HepG2 (cell line): ENCODE data around the gene AANAT. TPM values are rescaled to one million over a fixed set of nuclear protein-coding genes. Genes with fewer than 3 reads are reported as not detected.

ENCODE experiments used
- ATAC-seq: fragments of 200-7000 bp; cut with Tn5 transposase; 3 replicates; pipeline ENCODE4 v1.9.1; 2020; ENCODE audit warnings: mild to moderate bottlenecking, moderate library complexity
- BruUV-seq: library from RNA; stranded (reverse); fragments of 400-500 nt; replicated peaks from 2 replicates; lab custom pipeline; 2021; lab: Mats Ljungman, UMichigan
- CTCF ChIA-PET: fragments of 300-600 bp; formaldehyde crosslinking; extraction: SDS; loops from one replicate; lab custom pipeline; 2021; ENCODE audit warnings: low total read pairs, inconsistent platforms, low intra/inter-chr PET ratio; lab: Yijun Ruan, JAX
- POLR2A ChIA-PET: fragments of 350-600 bp; sonication (Branson Sonifier 250); formaldehyde crosslinking; loops from one replicate; lab custom pipeline; 2020; ENCODE audit warnings: antibody characterized with exemption, inconsistent platforms; lab: Yijun Ruan, JAX
- DNase-seq: peaks from one replicate; pipeline ENCODE4 v3.0.0-alpha.2; 2015; ENCODE audit warnings: low spot score
- FAIRE-seq: peaks from 3 replicates; lab custom pipeline; 2011; peaks lifted over from hg19 to GRCh38; lab: Jason Lieb, UNC
- H2AFZ ChIP-seq: one replicate; pipeline ENCODE4 v1.6.1; 2011; ENCODE audit warnings: low read length, inconsistent platforms
- H3K27ac ChIP-seq: fragments of 300-600 bp; 3 replicates; pipeline ENCODE4 v1.8.0; 2011; ENCODE audit warnings: mixed run types, mild to moderate bottlenecking, mixed read lengths, low read length, inconsistent platforms; ENCODE audit not compliant: insufficient read depth; ENCODE audit errors: extremely low read length
- H3K27me3 ChIP-seq, 2 experiments: fragments of 200-600 bp in 1 of 2; 2 replicates in 1 of 2; 3 replicates in 1 of 2; pipeline versions ENCODE4 v1.6.0 to v1.8.0; 2011; ENCODE audit warnings: low read length in 2 of 2, mild to moderate bottlenecking in 2 of 2, moderate library complexity in 2 of 2, inconsistent platforms in 1 of 2; ENCODE audit not compliant: insufficient read depth in 2 of 2, control insufficient read depth in 1 of 2
- H3K36me3 ChIP-seq, 2 experiments: fragments of 200-600 bp in 1 of 2; replicated peaks in 1 of 2; 2 replicates in 1 of 2; 3 replicates in 1 of 2; pipeline versions ENCODE4 v1.5.1 to v1.8.0; 2011; ENCODE audit warnings: low read length in 2 of 2, inconsistent platforms in 1 of 2; ENCODE audit not compliant: insufficient read depth in 2 of 2, control insufficient read depth in 1 of 2
- H3K4me1 ChIP-seq: 2 replicates; pipeline ENCODE4 v1.5.1; 2012; ENCODE audit warnings: low read length, inconsistent platforms; ENCODE audit not compliant: insufficient read depth
- H3K4me2 ChIP-seq: 2 replicates; pipeline ENCODE4 v1.6.0; 2011; ENCODE audit warnings: low read depth, low read length, inconsistent platforms
- H3K4me3 ChIP-seq, 3 experiments: fragments of 200-600 bp in 1 of 3; sonication (generic), shearing (Covaris generic) in 1 of 3; replicated peaks in 1 of 3; 2 replicates each; pipeline ENCODE4 v1.5.1; 2011 to 2016; ENCODE audit warnings: low read length in 3 of 3, inconsistent platforms in 2 of 3, low read depth in 2 of 3, mild to moderate bottlenecking in 2 of 3, control low read depth in 1 of 3, mixed read lengths in 1 of 3; ENCODE audit not compliant: insufficient read depth in 1 of 3
- H3K79me2 ChIP-seq: one replicate; pipeline ENCODE4 v1.6.1; 2011; ENCODE audit warnings: low read length, inconsistent platforms; ENCODE audit not compliant: insufficient read depth
- H3K9ac ChIP-seq: 2 replicates; pipeline ENCODE4 v1.6.0; 2011; ENCODE audit warnings: mild to moderate bottlenecking, low read depth, low read length, inconsistent platforms; ENCODE audit not compliant: insufficient read depth
- H3K9me3 ChIP-seq: 2 replicates; pipeline ENCODE4 v1.5.1; 2012; ENCODE audit warnings: mild to moderate bottlenecking, low read length
- H4K20me1 ChIP-seq: 2 replicates; pipeline ENCODE4 v1.6.0; 2011; ENCODE audit warnings: inconsistent platforms, mild to moderate bottlenecking, low read length, moderate library complexity; ENCODE audit not compliant: insufficient read depth
- PCBP2 ChIP-seq: fragments of 200-400 bp; formaldehyde crosslinking; optimal IDR thresholded peaks from 2 replicates; pipeline ENCODE3; 2018; ENCODE audit warnings: low read length, low read depth; ENCODE audit not compliant: poor library complexity, severe bottlenecking
- TEAD3 ChIP-seq: optimal IDR thresholded peaks from 2 replicates; pipeline ENCODE3; 2016; ENCODE audit warnings: borderline replicate concordance
- ZNF274 ChIP-seq: sonication (generic); formaldehyde crosslinking; IDR thresholded peaks from 2 replicates; pipeline ENCODE4 v1.5.1; 2020; ENCODE audit warnings: mild to moderate bottlenecking, missing genetic modification reagents
- WGBS: methylation state at CpG from one replicate; pipeline ENCODE4 v1.1.6; 2017; ENCODE audit warnings: low lambda C conversion rate; 5-methylcytosine and 5-hydroxymethylcytosine counted together
- in situ Hi-C: cut with HindIII; loops from 2 replicates; pipeline ENCODE4 v1.10.0; 2017; ENCODE audit warnings: low pct_unique_long_range_greater_than_20kb; ENCODE audit not compliant: extremely low pct_ligation_motif_present
- intact Hi-C: fragments of 100-400 bp; cut with micrococcal nuclease; formaldehyde crosslinking; loops from one replicate; pipeline ENCODE4 v1.10.0; 2022; ENCODE audit not compliant: unreplicated experiment
- polyA plus RNA-seq, 8 experiments: library from polyadenylated mRNA; depleted of rRNA in 3 of 8; stranded (reverse) in 7 of 8; unstranded in 1 of 8; fragments of >200 nt; fragmentation: Illumina TruSeq in 4 of 8; extraction: Trizol in 4 of 8; gene quantifications; 2 replicates each; pipeline versions ENCODE4 v1.2.1 to v1.2.3, GENCODE V29; 2011 to 2016; ENCODE audit warnings: low read depth in 4 of 8, missing spikeins in 1 of 8, mixed read lengths in 1 of 8; ENCODE audit not compliant: insufficient read depth in 1 of 8
- total RNA-seq, 5 experiments: library from RNA; depleted of rRNA; stranded (reverse); fragments of >200 nt; fragmentation: Illumina TruSeq; extraction: Trizol; gene quantifications; 2 replicates each; pipeline ENCODE4 v1.2.3, GENCODE V29; 2016; ENCODE audit warnings: low read depth in 1 of 5
- TF ChIP-seq, protein P1 (sequence below): IDR thresholded peaks from 2 replicates; pipeline ENCODE4 v1.6.1; 2016; ENCODE audit warnings: missing compliant biosample characterization, missing genetic modification reagents, borderline replicate concordance
- TF ChIP-seq, protein P2 (sequence below): sonication (generic); formaldehyde crosslinking; IDR thresholded peaks from 2 replicates; pipeline ENCODE4 v1.5.1; 2020; ENCODE audit warnings: missing genetic modification reagents, mild to moderate bottlenecking, borderline replicate concordance
- TF ChIP-seq, protein P3 (sequence below): IDR thresholded peaks from 2 replicates; pipeline ENCODE4 v1.6.1; 2016; ENCODE audit warnings: low read depth, control low read depth

The AANAT gene
- total and polyA plus RNA-seq, 2 of the 13 experiments (the other 11 are each of a cell fraction or from before 2014, with no cell fraction given) = 0.07 TPM; not detected in 1

DNA sequence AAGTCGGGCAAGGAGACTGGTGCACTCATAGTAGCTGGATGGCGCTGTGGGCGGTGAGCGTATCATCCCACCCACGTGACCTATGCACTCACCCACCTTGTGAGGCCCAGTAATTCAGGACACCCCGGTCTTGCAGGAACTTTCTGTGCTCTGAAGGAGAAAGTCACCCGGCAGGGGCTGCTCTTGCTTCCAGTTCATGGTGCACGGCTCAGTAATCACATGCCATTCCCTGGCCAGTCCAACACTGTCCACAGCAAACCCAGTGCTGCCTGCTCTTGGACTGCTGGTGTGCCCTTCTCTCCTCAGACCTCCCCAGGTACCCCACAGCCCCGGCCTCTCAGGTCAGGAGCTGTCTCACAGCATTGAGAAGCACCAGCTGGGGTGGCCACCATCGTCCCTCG lies 50.2 kb downstream of the AANAT start (continued):
- TF ChIP-seq ZNF274 (CRISPR knock-in tag) = 0 out of 2 replicates have a peak, but pooled peaks have one; percentile 16
- peak; percentile 53 for TF ChIP-seq TEAD3 (CRISPR knock-in tag)
- TF ChIP-seq, protein P1, sequence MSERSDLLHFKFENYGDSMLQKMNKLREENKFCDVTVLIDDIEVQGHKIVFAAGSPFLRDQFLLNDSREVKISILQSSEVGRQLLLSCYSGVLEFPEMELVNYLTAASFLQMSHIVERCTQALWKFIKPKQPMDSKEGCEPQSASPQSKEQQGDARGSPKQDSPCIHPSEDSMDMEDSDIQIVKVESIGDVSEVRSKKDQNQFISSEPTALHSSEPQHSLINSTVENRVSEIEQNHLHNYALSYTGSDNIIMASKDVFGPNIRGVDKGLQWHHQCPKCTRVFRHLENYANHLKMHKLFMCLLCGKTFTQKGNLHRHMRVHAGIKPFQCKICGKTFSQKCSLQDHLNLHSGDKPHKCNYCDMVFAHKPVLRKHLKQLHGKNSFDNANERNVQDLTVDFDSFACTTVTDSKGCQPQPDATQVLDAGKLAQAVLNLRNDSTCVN (CRISPR knock-in tag) = peak; percentile 70; the same call in 1 of the 2 replicates
- TF ChIP-seq, protein P2, sequence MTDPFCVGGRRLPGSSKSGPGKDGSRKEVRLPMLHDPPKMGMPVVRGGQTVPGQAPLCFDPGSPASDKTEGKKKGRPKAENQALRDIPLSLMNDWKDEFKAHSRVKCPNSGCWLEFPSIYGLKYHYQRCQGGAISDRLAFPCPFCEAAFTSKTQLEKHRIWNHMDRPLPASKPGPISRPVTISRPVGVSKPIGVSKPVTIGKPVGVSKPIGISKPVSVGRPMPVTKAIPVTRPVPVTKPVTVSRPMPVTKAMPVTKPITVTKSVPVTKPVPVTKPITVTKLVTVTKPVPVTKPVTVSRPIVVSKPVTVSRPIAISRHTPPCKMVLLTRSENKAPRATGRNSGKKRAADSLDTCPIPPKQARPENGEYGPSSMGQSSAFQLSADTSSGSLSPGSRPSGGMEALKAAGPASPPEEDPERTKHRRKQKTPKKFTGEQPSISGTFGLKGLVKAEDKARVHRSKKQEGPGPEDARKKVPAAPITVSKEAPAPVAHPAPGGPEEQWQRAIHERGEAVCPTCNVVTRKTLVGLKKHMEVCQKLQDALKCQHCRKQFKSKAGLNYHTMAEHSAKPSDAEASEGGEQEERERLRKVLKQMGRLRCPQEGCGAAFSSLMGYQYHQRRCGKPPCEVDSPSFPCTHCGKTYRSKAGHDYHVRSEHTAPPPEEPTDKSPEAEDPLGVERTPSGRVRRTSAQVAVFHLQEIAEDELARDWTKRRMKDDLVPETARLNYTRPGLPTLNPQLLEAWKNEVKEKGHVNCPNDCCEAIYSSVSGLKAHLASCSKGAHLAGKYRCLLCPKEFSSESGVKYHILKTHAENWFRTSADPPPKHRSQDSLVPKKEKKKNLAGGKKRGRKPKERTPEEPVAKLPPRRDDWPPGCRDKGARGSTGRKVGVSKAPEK (CRISPR knock-in tag) = no peak
- TF ChIP-seq, all 625 proteins: peak for 36

DNA sequence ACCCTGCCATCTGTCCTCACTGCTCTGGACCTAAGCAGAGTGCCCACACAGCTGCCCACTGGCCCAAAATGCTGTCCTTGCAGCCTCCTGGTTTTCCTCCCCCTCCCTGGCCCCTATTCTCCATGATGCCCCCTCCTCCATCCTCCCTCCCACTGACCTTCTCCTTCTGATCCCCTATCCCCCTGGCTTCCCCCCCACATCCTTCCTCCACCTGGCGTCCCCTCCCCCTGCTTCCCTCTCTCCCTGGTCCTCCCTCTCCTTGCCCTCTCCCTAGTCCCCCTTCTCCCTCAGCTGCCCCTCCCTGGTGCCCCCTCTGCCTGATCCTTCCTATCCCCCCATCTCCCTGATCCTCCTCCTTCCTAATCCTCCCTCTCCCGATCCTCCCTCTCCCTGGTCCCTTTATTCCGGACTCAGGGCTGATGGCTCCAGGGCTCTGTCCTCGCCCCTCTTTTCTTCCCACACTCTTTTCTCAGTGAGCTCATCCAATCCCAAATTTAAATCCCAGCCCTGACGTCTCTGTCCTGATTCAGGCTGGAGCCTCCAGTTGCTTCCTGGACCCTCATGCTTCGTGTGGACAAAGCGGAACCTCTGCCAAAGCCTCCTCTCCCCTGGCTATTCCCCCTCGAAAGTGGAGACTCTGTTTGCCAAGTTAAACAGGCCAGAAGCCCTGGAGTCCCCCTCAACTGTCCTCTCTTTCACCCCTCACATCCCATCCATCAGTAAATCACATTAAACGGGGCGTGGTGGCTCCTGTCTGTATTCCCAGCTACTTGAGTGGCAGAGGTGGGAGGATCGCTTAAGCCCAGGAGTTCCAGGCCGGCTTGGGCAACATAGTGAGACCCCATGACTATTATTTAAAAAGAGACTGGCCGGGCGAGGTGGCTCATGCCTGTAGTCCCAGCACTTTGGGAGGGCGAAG lies 51.9 kb downstream of the AANAT start:
- no peaks in the 10 kb centered on the region for H3K79me2 ChIP-seq
- DNase-seq (no peak), ATAC-seq (no peak)
- intact Hi-C loops = no loop called here
- peaks cover 76% of the 10 kb centered on the region for H3K4me1 ChIP-seq
- no peak overlapping the region for H3K9ac ChIP-seq
- H3K4me2 ChIP-seq = no peak overlapping the region
- no peak overlapping the region for H2AFZ ChIP-seq
- CTCF ChIA-PET = no interaction called here
- peak; percentile 36 for TF ChIP-seq PCBP2
- TF ChIP-seq, protein P3, sequence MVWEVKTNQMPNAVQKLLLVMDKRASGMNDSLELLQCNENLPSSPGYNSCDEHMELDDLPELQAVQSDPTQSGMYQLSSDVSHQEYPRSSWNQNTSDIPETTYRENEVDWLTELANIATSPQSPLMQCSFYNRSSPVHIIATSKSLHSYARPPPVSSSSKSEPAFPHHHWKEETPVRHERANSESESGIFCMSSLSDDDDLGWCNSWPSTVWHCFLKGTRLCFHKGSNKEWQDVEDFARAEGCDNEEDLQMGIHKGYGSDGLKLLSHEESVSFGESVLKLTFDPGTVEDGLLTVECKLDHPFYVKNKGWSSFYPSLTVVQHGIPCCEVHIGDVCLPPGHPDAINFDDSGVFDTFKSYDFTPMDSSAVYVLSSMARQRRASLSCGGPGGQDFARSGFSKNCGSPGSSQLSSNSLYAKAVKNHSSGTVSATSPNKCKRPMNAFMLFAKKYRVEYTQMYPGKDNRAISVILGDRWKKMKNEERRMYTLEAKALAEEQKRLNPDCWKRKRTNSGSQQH = no peak
- TF ChIP-seq, all 625 proteins: peak for 1
- no peak for FAIRE-seq
- no peak overlapping the region for H3K4me3 ChIP-seq
- no peaks in the 10 kb centered on the region for H3K9me3 ChIP-seq
- H3K27me3 ChIP-seq = peaks cover 10 to 44% of the 10 kb centered on the region in 2 experiments
- WGBS = 35% methylated on average over 15 of the region's 15 CpGs
- BruUV-seq = no TSS peak
- H3K36me3 ChIP-seq = no peaks in the 10 kb centered on the region
- H4K20me1 ChIP-seq = no peaks in the 10 kb centered on the region
- no peak overlapping the region for H3K27ac ChIP-seq
- in situ Hi-C loops = no loop called here
- POLR2A ChIA-PET = interaction anchor here (1.0 to 1.8 kb wide), 5 partner anchors 14 to 153 kb away, joined by 3 to 6 read pairs (median 4); partner anchors contain the start of gene RHBDF2
